Smooth muscle cell (in vitro differentiated cells): Measurements from ENCODE around the gene KIAA0232. TPM values are rescaled to one million over a fixed set of nuclear protein-coding genes. Genes with fewer than 3 reads are reported as not detected.

Experiments used
- DNase-seq: peaks from one replicate; lab custom pipeline; 2025; ENCODE audit not compliant: unreplicated experiment; lab: John Stamatoyannopoulos, UW
- H2AFZ ChIP-seq: fragments of 200-600 bp; sonication (generic); 2 replicates; pipeline ENCODE4 v1.6.0; 2016; ENCODE audit warnings: antibody characterized with exemption, low read depth, mild to moderate bottlenecking
- H3F3A ChIP-seq: fragments of 200-600 bp; sonication (generic); 2 replicates; pipeline ENCODE4 v1.6.0; 2017; ENCODE audit warnings: antibody characterized with exemption, low read depth
- H3K27ac ChIP-seq: fragments of 200-600 bp; sonication (generic); 2 replicates; pipeline ENCODE4 v1.5.1; 2016; ENCODE audit warnings: low read depth, mild to moderate bottlenecking
- H3K27me3 ChIP-seq: fragments of 200-600 bp; sonication (generic); 2 replicates; pipeline ENCODE4 v1.6.1; 2016; ENCODE audit warnings: low read depth, mild to moderate bottlenecking
- H3K36me3 ChIP-seq: fragments of 200-600 bp; sonication (generic); 2 replicates; pipeline ENCODE4 v1.5.1; 2016; ENCODE audit warnings: low read depth
- H3K4me1 ChIP-seq: fragments of 200-600 bp; sonication (generic); 2 replicates; pipeline ENCODE4 v1.5.1; 2016; ENCODE audit warnings: low read depth
- H3K4me2 ChIP-seq: fragments of 200-600 bp; sonication (generic); 2 replicates; pipeline ENCODE4 v1.6.0; 2016; ENCODE audit warnings: mild to moderate bottlenecking
- H3K4me3 ChIP-seq: fragments of 200-600 bp; sonication (generic); 2 replicates; pipeline ENCODE4 v1.5.1; 2016; ENCODE audit warnings: mild to moderate bottlenecking
- H3K79me2 ChIP-seq: fragments of 200-600 bp; sonication (generic); 2 replicates; pipeline ENCODE4 v1.6.0; 2016; ENCODE audit warnings: low read depth, mild to moderate bottlenecking
- H3K9ac ChIP-seq: fragments of 200-600 bp; sonication (generic); 2 replicates; pipeline ENCODE4 v1.6.0; 2016; ENCODE audit warnings: low read depth
- H3K9me3 ChIP-seq: fragments of 200-600 bp; sonication (generic); replicated peaks from 2 replicates; pipeline ENCODE4 v1.5.1; 2016; ENCODE audit warnings: low read depth
- H4K20me1 ChIP-seq: fragments of 200-600 bp; sonication (generic); 2 replicates; pipeline ENCODE4 v1.6.0; 2016; ENCODE audit warnings: low read depth
- CTCF ChIP-seq: fragments of 200-600 bp; sonication (generic); IDR thresholded peaks from 2 replicates; pipeline ENCODE4 v1.5.1; 2017; ENCODE audit warnings: borderline replicate concordance, mild to moderate bottlenecking, antibody characterized with exemption; ENCODE audit not compliant: insufficient read depth, poor library complexity, severe bottlenecking
- WGBS: methylation state at CpG from one replicate; pipeline ENCODE4 v1.1.7; 2016; ENCODE audit warnings: low lambda C conversion rate; 5-methylcytosine and 5-hydroxymethylcytosine counted together
- polyA plus RNA-seq: library from polyadenylated mRNA; unstranded; fragments of >200 nt; fragmentation: Nextera tagmentation; extraction: Ambion mirVana; gene quantifications from 2 replicates; pipeline ENCODE4 v1.2.1, GENCODE V29; 2016
- total RNA-seq: library from RNA; depleted of rRNA; stranded (reverse); fragments of >200 nt; gene quantifications from 2 replicates; pipeline ENCODE4 v1.2.3, GENCODE V29; 2014

Gene KIAA0232
- total and polyA plus RNA-seq, 2 experiments from 2014 or later = 8.4 to 16.6 TPM

- TF ChIP-seq CTCF = no peak
- WGBS = 88% methylated on average over 15 of the region's 20 CpGs
- Histone ChIP-seq H3K9me3 (no peaks in the 10 kb centered on the region), H3K4me2 (no peak overlapping the region), H3K4me3 (no peak overlapping the region), H4K20me1 (no peaks in the 10 kb centered on the region), H3K4me1 (no peaks in the 10 kb centered on the region), H3F3A (no peaks in the 10 kb centered on the region), H3K9ac (no peak overlapping the region), H3K27ac (no peak overlapping the region), H2AFZ (no peak overlapping the region), H3K79me2 (no peaks in the 10 kb centered on the region), H3K36me3 (no peaks in the 10 kb centered on the region), H3K27me3 (no peaks in the 10 kb centered on the region)
- no peak for DNase-seq
Measured at GRCh38 chr4:6746721-6747293, 35.7 kb upstream of the KIAA0232 start.

DNA sequence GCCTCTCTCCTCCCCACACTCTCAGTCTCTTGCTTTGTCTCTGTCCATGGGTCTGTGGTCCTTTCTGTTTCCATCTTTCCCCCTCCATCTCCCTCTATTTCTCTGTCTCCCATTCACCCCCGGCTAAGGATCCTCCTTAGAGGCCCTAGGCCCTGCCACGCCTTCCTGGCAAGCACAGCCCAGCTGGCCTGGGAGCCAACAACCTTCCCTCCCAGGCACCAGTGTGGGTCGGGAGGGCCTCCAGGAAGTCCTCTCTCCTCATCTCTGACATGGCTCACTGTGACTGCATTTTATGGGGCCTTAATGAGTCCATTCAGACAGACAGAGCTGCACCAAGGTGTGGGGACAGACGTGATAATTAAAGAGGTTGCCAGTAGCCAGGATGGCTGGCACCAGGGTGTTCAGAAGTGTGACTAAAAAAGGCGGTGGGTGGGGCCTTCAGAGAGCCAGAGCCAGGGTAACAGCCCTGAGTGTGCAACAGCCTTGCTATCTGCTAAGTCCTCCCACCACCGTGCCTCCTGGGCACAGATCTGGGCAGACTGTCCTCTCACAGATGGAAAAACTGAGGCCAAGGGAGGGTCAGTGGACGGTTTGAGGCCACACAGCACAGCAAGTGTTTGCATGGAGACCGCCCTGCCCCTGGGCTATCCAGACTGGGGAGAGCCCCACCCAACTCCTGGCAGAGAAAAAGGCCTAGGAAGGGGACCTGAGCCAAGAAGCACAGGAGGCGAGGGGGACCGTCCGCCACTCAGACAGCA is 35.1 kb upstream of the KIAA0232 start:
- TF ChIP-seq CTCF = no peak
- H3K4me2 ChIP-seq = no peak overlapping the region
- no peaks in the 10 kb centered on the region for H3K36me3 ChIP-seq
- no peak for DNase-seq
- H3K4me1 ChIP-seq = no peaks in the 10 kb centered on the region
- no peaks in the 10 kb centered on the region for H3K9me3 ChIP-seq
- H3K4me3 ChIP-seq = no peak overlapping the region
- no peaks in the 10 kb centered on the region for H3K79me2 ChIP-seq
- H3K27ac ChIP-seq = no peak overlapping the region
- H2AFZ ChIP-seq = no peak overlapping the region
- no peaks in the 10 kb centered on the region for H3F3A ChIP-seq
- no peaks in the 10 kb centered on the region for H3K27me3 ChIP-seq
- no peak overlapping the region for H3K9ac ChIP-seq
- WGBS = 81% methylated on average over 11 of the region's 11 CpGs
- no peaks in the 10 kb centered on the region for H4K20me1 ChIP-seq

DNA sequence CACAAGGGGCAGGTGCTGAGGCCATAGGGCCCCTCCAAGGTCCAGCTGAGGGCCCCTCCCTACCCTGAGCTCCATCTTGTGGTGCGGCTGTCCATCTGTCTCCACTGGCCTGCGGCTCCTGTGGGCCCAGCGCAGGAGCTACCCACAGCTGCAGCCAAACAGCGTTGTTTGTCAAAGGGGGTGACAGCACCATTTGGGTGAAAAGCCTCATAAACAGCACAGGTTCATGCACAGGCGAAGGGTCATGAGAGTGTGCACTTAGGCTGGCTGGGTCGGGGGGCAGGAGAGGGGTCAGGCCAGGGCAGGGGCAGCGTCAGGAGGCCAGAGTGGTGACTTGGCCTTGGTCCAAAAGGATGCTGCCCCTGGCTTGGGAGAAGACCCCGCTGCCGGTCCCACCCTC is 34.2 kb upstream of the KIAA0232 start:
- DNase-seq = no peak
- H3K27ac ChIP-seq = no peak overlapping the region
- no peaks in the 10 kb centered on the region for H3K27me3 ChIP-seq
- H4K20me1 ChIP-seq = no peaks in the 10 kb centered on the region
- H3F3A ChIP-seq = no peaks in the 10 kb centered on the region
- no peak overlapping the region for H3K9ac ChIP-seq
- H3K79me2 ChIP-seq = no peaks in the 10 kb centered on the region
- no peak for TF ChIP-seq CTCF
- WGBS = 91% methylated on average over 8 of the region's 9 CpGs
- H3K4me1 ChIP-seq = no peaks in the 10 kb centered on the region
- no peak overlapping the region for H3K4me2 ChIP-seq
- H2AFZ ChIP-seq = no peak overlapping the region
- H3K4me3 ChIP-seq = no peak overlapping the region
- H3K9me3 ChIP-seq = no peaks in the 10 kb centered on the region
- H3K36me3 ChIP-seq = no peaks in the 10 kb centered on the region
